ENCODE measurements around the gene RBM38.

- no peak for TF ChIP-seq CTCF (IDR thresholded peaks at IDR 0.05)
- TF ChIP-seq POLR2A (IDR thresholded peaks at IDR 0.05): no peak
These were observed 57.7 kb downstream of the RBM38 start for GRCh38 chr20:57448764-57449354.

Measured in esophagus squamous epithelium (tissue), 4 donors.